HepG2 (cell line): Measurements from ENCODE around the gene MXRA8. TPM values are rescaled to one million over a fixed set of nuclear protein-coding genes. Genes with fewer than 3 reads are reported as not detected.

ENCODE experiments used
- ATAC-seq: fragments of 200-7000 bp; cut with Tn5 transposase; 3 replicates; pipeline ENCODE4 v1.9.1; 2020; ENCODE audit warnings: mild to moderate bottlenecking, moderate library complexity
- BruUV-seq: library from RNA; stranded (reverse); fragments of 400-500 nt; replicated peaks from 2 replicates; lab custom pipeline; 2021; lab: Mats Ljungman, UMichigan
- CTCF ChIA-PET: fragments of 300-600 bp; formaldehyde crosslinking; extraction: SDS; loops from one replicate; lab custom pipeline; 2021; ENCODE audit warnings: low total read pairs, inconsistent platforms, low intra/inter-chr PET ratio; lab: Yijun Ruan, JAX
- POLR2A ChIA-PET: fragments of 350-600 bp; sonication (Branson Sonifier 250); formaldehyde crosslinking; loops from one replicate; lab custom pipeline; 2020; ENCODE audit warnings: antibody characterized with exemption, inconsistent platforms; lab: Yijun Ruan, JAX
- DNase-seq: peaks from one replicate; pipeline ENCODE4 v3.0.0-alpha.2; 2015; ENCODE audit warnings: low spot score
- FAIRE-seq: peaks from 3 replicates; lab custom pipeline; 2011; peaks lifted over from hg19 to GRCh38; lab: Jason Lieb, UNC
- H2AFZ ChIP-seq: one replicate; pipeline ENCODE4 v1.6.1; 2011; ENCODE audit warnings: low read length, inconsistent platforms
- H3K27ac ChIP-seq: fragments of 300-600 bp; 3 replicates; pipeline ENCODE4 v1.8.0; 2011; ENCODE audit warnings: mixed run types, mild to moderate bottlenecking, mixed read lengths, low read length, inconsistent platforms; ENCODE audit not compliant: insufficient read depth; ENCODE audit errors: extremely low read length
- H3K27me3 ChIP-seq, 2 experiments: fragments of 200-600 bp in 1 of 2; 2 replicates in 1 of 2; 3 replicates in 1 of 2; pipeline versions ENCODE4 v1.6.0 to v1.8.0; 2011; ENCODE audit warnings: low read length in 2 of 2, mild to moderate bottlenecking in 2 of 2, moderate library complexity in 2 of 2, inconsistent platforms in 1 of 2; ENCODE audit not compliant: insufficient read depth in 2 of 2, control insufficient read depth in 1 of 2
- H3K36me3 ChIP-seq, 2 experiments: fragments of 200-600 bp in 1 of 2; replicated peaks in 1 of 2; 2 replicates in 1 of 2; 3 replicates in 1 of 2; pipeline versions ENCODE4 v1.5.1 to v1.8.0; 2011; ENCODE audit warnings: low read length in 2 of 2, inconsistent platforms in 1 of 2; ENCODE audit not compliant: insufficient read depth in 2 of 2, control insufficient read depth in 1 of 2
- H3K4me1 ChIP-seq: 2 replicates; pipeline ENCODE4 v1.5.1; 2012; ENCODE audit warnings: low read length, inconsistent platforms; ENCODE audit not compliant: insufficient read depth
- H3K4me2 ChIP-seq: 2 replicates; pipeline ENCODE4 v1.6.0; 2011; ENCODE audit warnings: low read depth, low read length, inconsistent platforms
- H3K4me3 ChIP-seq, 3 experiments: fragments of 200-600 bp in 1 of 3; sonication (generic), shearing (Covaris generic) in 1 of 3; replicated peaks in 1 of 3; 2 replicates each; pipeline ENCODE4 v1.5.1; 2011 to 2016; ENCODE audit warnings: low read length in 3 of 3, inconsistent platforms in 2 of 3, low read depth in 2 of 3, mild to moderate bottlenecking in 2 of 3, control low read depth in 1 of 3, mixed read lengths in 1 of 3; ENCODE audit not compliant: insufficient read depth in 1 of 3
- H3K79me2 ChIP-seq: one replicate; pipeline ENCODE4 v1.6.1; 2011; ENCODE audit warnings: low read length, inconsistent platforms; ENCODE audit not compliant: insufficient read depth
- H3K9ac ChIP-seq: 2 replicates; pipeline ENCODE4 v1.6.0; 2011; ENCODE audit warnings: mild to moderate bottlenecking, low read depth, low read length, inconsistent platforms; ENCODE audit not compliant: insufficient read depth
- H3K9me3 ChIP-seq: 2 replicates; pipeline ENCODE4 v1.5.1; 2012; ENCODE audit warnings: mild to moderate bottlenecking, low read length
- H4K20me1 ChIP-seq: 2 replicates; pipeline ENCODE4 v1.6.0; 2011; ENCODE audit warnings: inconsistent platforms, mild to moderate bottlenecking, low read length, moderate library complexity; ENCODE audit not compliant: insufficient read depth
- ATF4 ChIP-seq, 2 experiments: fragments of 450-650 bp in 1 of 2; sonication (generic) in 1 of 2; formaldehyde crosslinking; IDR thresholded peaks; 2 replicates each; pipeline versions ENCODE4 v1.5.0 to v1.8.0; 2020 to 2022; ENCODE audit warnings: mild to moderate bottlenecking in 1 of 2, missing genetic modification reagents in 1 of 2
- CEBPG ChIP-seq: IDR thresholded peaks from 2 replicates; pipeline ENCODE4 v1.6.1; 2016
- CERS6 ChIP-seq: sonication (generic); formaldehyde crosslinking; IDR thresholded peaks from 2 replicates; pipeline ENCODE4 v1.5.0; 2020; ENCODE audit warnings: missing genetic modification reagents
- EP300 ChIP-seq, 3 experiments: sonication (generic) in 1 of 3; formaldehyde crosslinking in 1 of 3; IDR thresholded peaks; 2 replicates each; pipeline versions ENCODE4 v1.5.1 to v1.6.1; 2011 to 2020; ENCODE audit warnings: low read depth in 2 of 3, low read length in 2 of 3, borderline replicate concordance in 1 of 3, improper control_type of control experiment in 1 of 3, mild to moderate bottlenecking in 1 of 3, missing genetic modification reagents in 1 of 3, moderate library complexity in 1 of 3
- FIP1L1 ChIP-seq: fragments of 200-400 bp; formaldehyde crosslinking; IDR thresholded peaks from 2 replicates; pipeline ENCODE4 v1.6.1; 2018; ENCODE audit warnings: low read depth, mild to moderate bottlenecking, low read length, moderate library complexity, borderline replicate concordance; ENCODE audit not compliant: insufficient read depth
- GATA4 ChIP-seq: sonication (generic); IDR thresholded peaks from 2 replicates; pipeline ENCODE4 v1.6.1; 2016; ENCODE audit warnings: antibody characterized with exemption, low read depth, borderline replicate concordance
- GRHL1 ChIP-seq: sonication (generic); formaldehyde crosslinking; conservative IDR thresholded peaks from 2 replicates; pipeline ENCODE4 v1.8.0; 2022; ENCODE audit warnings: missing genetic modification reagents
- IRF2 ChIP-seq: IDR thresholded peaks from 2 replicates; pipeline ENCODE4 v1.6.1; 2018; ENCODE audit warnings: missing genetic modification reagents, missing compliant biosample characterization
- MIER3 ChIP-seq: IDR thresholded peaks from 2 replicates; pipeline ENCODE4 v1.6.1; 2016; ENCODE audit warnings: missing compliant biosample characterization, borderline replicate concordance
- SIX4 ChIP-seq: sonication (generic); formaldehyde crosslinking; IDR thresholded peaks from 2 replicates; pipeline ENCODE4 v1.4.0; 2020; ENCODE audit warnings: missing genetic modification reagents
- SP140L ChIP-seq: sonication (generic); formaldehyde crosslinking; IDR thresholded peaks from 2 replicates; pipeline ENCODE4 v1.4.0; 2020; ENCODE audit warnings: missing genetic modification reagents, borderline replicate concordance
- ZBTB46 ChIP-seq: sonication (generic); formaldehyde crosslinking; IDR thresholded peaks from 2 replicates; pipeline ENCODE4 v1.4.0; 2020; ENCODE audit warnings: mild to moderate bottlenecking, missing genetic modification reagents, borderline replicate concordance
- ZNF180 ChIP-seq: sonication (generic); formaldehyde crosslinking; IDR thresholded peaks from 2 replicates; pipeline ENCODE4 v1.4.0; 2020; ENCODE audit warnings: low read depth, missing genetic modification reagents, borderline replicate concordance
- ZNF510 ChIP-seq: sonication (generic); formaldehyde crosslinking; IDR thresholded peaks from 2 replicates; pipeline ENCODE4 v1.4.0; 2020; ENCODE audit warnings: low read depth, mild to moderate bottlenecking, missing genetic modification reagents
- ZNF790 ChIP-seq: sonication (generic); formaldehyde crosslinking; IDR thresholded peaks from 2 replicates; pipeline ENCODE4 v1.8.0; 2022; ENCODE audit warnings: missing genetic modification reagents, mild to moderate bottlenecking, borderline replicate concordance
- WGBS: methylation state at CpG from one replicate; pipeline ENCODE4 v1.1.6; 2017; ENCODE audit warnings: low lambda C conversion rate; 5-methylcytosine and 5-hydroxymethylcytosine counted together
- in situ Hi-C: cut with HindIII; loops from 2 replicates; pipeline ENCODE4 v1.10.0; 2017; ENCODE audit warnings: low pct_unique_long_range_greater_than_20kb; ENCODE audit not compliant: extremely low pct_ligation_motif_present
- intact Hi-C: fragments of 100-400 bp; cut with micrococcal nuclease; formaldehyde crosslinking; loops from one replicate; pipeline ENCODE4 v1.10.0; 2022; ENCODE audit not compliant: unreplicated experiment
- polyA plus RNA-seq, 8 experiments: library from polyadenylated mRNA; depleted of rRNA in 3 of 8; stranded (reverse) in 7 of 8; unstranded in 1 of 8; fragments of >200 nt; fragmentation: Illumina TruSeq in 4 of 8; extraction: Trizol in 4 of 8; gene quantifications; 2 replicates each; pipeline versions ENCODE4 v1.2.1 to v1.2.3, GENCODE V29; 2011 to 2016; ENCODE audit warnings: low read depth in 4 of 8, missing spikeins in 1 of 8, mixed read lengths in 1 of 8; ENCODE audit not compliant: insufficient read depth in 1 of 8
- total RNA-seq, 5 experiments: library from RNA; depleted of rRNA; stranded (reverse); fragments of >200 nt; fragmentation: Illumina TruSeq; extraction: Trizol; gene quantifications; 2 replicates each; pipeline ENCODE4 v1.2.3, GENCODE V29; 2016; ENCODE audit warnings: low read depth in 1 of 5

MXRA8 gene
- total and polyA plus RNA-seq, 2 of the 13 experiments (the other 11 are each of a cell fraction or from before 2014, with no cell fraction given) = 19.8 to 44.8 TPM

- TF ChIP-seq ATF4 (CRISPR knock-in tag; IDR thresholded peaks at IDR 0.05) (no peak), MIER3 (CRISPR knock-in tag) (no peak), EP300 (IDR thresholded peaks at IDR 0.05; ENCODE audit: low read depth in 2 of 2, low read length in 2 of 2) (no peak), EP300 (CRISPR knock-in tag; IDR thresholded peaks at IDR 0.05; ENCODE audit: borderline replicate concordance) (no peak)
Observed at GRCh38 chr1:1391225-1391624, 32.9 kb upstream of the MXRA8 start (continued).

GRCh38 chr1:1390675-1391074, 32.3 kb upstream of the MXRA8 start:
- no peaks in the 10 kb centered on the region; the same call in 1 of the 2 replicates for H4K20me1 ChIP-seq
- FAIRE-seq (no peak), DNase-seq (no peak), ATAC-seq (no peak)
- H3K79me2 ChIP-seq = peaks cover 15% of the 10 kb centered on the region
- no peak overlapping the region for H2AFZ ChIP-seq
- CTCF ChIA-PET = no interaction called here
- H3K9me3 ChIP-seq = no peaks in the 10 kb centered on the region
- intact Hi-C loops = no loop called here
- no peak overlapping the region for H3K9ac ChIP-seq
- POLR2A ChIA-PET = interaction anchor here (6.1 kb wide), 1 partner anchor 10 kb away, joined by 43 read pairs; the partner anchor contains the start of gene CCNL2
- H3K27ac ChIP-seq = no peak overlapping the region
- WGBS = 98% methylated on average over 12 of the region's 12 CpGs
- TSS peak; percentile 29 for BruUV-seq
- no peaks in the 10 kb centered on the region for H3K27me3 ChIP-seq
- no peaks in the 10 kb centered on the region for H3K4me1 ChIP-seq
- no peak for TF ChIP-seq CEBPG
- TF ChIP-seq CERS6 (CRISPR knock-in tag) = no peak
- TF ChIP-seq ZNF510 (CRISPR knock-in tag) = no peak
- TF ChIP-seq ZBTB46 (CRISPR knock-in tag) = no peak
- no peak for TF ChIP-seq SIX4 (CRISPR knock-in tag)
- no peak for TF ChIP-seq ZNF180 (CRISPR knock-in tag)
- no peak for TF ChIP-seq IRF2 (CRISPR knock-in tag)
- no peak for TF ChIP-seq SP140L (CRISPR knock-in tag)
- no peak for TF ChIP-seq FIP1L1
- no peak for TF ChIP-seq GATA4
- no peak for TF ChIP-seq ZNF790 (CRISPR knock-in tag)
- no peak for TF ChIP-seq GRHL1 (CRISPR knock-in tag)
- TF ChIP-seq, all 625 proteins: peak for 0
- H3K4me2 ChIP-seq = no peak overlapping the region
- in situ Hi-C loops = no loop called here
- H3K4me3 ChIP-seq = no peak overlapping the region
- H3K36me3 ChIP-seq = peaks cover 40 to 96% of the 10 kb centered on the region in 2 experiments
